GM12878 (cell line): ENCODE results near the gene FAM200A. TPM values are rescaled to one million over a fixed set of nuclear protein-coding genes. Genes with fewer than 3 reads are reported as not detected.

Source experiments
- ATAC-seq: fragments of 200-7000 bp; cut with Tn5 transposase; 3 replicates; pipeline ENCODE4 v1.9.1; 2020; ENCODE audit warnings: mild to moderate bottlenecking, moderate library complexity
- BruUV-seq: library from RNA; stranded (reverse); fragments of 400-500 nt; replicated peaks from 2 replicates; lab custom pipeline; 2021; lab: Mats Ljungman, UMichigan
- CTCF ChIA-PET: fragments of 300-600 bp; sonication (Branson Sonifier 250); formaldehyde crosslinking; extraction: SDS; loops from one replicate; lab custom pipeline; 2021; ENCODE audit warnings: inconsistent platforms; lab: Yijun Ruan, JAX
- POLR2A ChIA-PET: fragments of 350-600 bp; formaldehyde crosslinking; extraction: SDS; loops from one replicate; lab custom pipeline; 2021; ENCODE audit warnings: inconsistent platforms; lab: Charles Lee
- RAD21 ChIA-PET: fragments of 300-600 bp; sonication (Branson Sonifier 250); formaldehyde crosslinking; loops from one replicate; lab custom pipeline; 2023; ENCODE audit warnings: antibody characterized with exemption; ENCODE audit not compliant: unreplicated experiment; lab: Charles Lee
- SMC1A ChIA-PET: fragments of 300-600 bp; sonication (Branson Sonifier 250); formaldehyde crosslinking; loops from one replicate; lab custom pipeline; 2023; ENCODE audit not compliant: unreplicated experiment, uncharacterized antibody; lab: Charles Lee
- DNase-seq: peaks from one replicate; pipeline ENCODE4 v3.0.0-alpha.2; 2011; ENCODE audit warnings: low read depth, low spot score
- FAIRE-seq: peaks from 3 replicates; lab custom pipeline; 2011; peaks lifted over from hg19 to GRCh38; lab: Jason Lieb, UNC
- H2AFZ ChIP-seq: 2 replicates; pipeline ENCODE4 v1.6.0; 2011; ENCODE audit warnings: low read depth, low read length, control low read depth; ENCODE audit not compliant: control insufficient read depth
- H3K27ac ChIP-seq: 2 replicates; pipeline ENCODE4 v1.5.1; 2011; ENCODE audit warnings: control low read depth; ENCODE audit not compliant: control insufficient read depth, insufficient read depth
- H3K27me3 ChIP-seq, 2 experiments: replicated peaks in 1 of 2; 2 replicates each; pipeline versions ENCODE4 v1.6.0 to v1.6.1; 2011; ENCODE audit warnings: low read length in 1 of 2; ENCODE audit not compliant: control insufficient read depth in 2 of 2, insufficient read depth in 2 of 2
- H3K36me3 ChIP-seq, 2 experiments: 2 replicates each; pipeline ENCODE4 v1.5.1; 2011; ENCODE audit warnings: low read length in 1 of 2; ENCODE audit not compliant: control insufficient read depth in 2 of 2, insufficient read depth in 2 of 2
- H3K4me1 ChIP-seq: 2 replicates; pipeline ENCODE4 v1.6.1; 2011; ENCODE audit warnings: mild to moderate bottlenecking, low read length, moderate library complexity, mixed read lengths; ENCODE audit not compliant: control insufficient read depth, insufficient read depth
- H3K4me2 ChIP-seq: 2 replicates; pipeline ENCODE4 v1.6.0; 2011; ENCODE audit warnings: control low read depth; ENCODE audit not compliant: control insufficient read depth, insufficient read depth
- H3K4me3 ChIP-seq: fragments of 200-600 bp; sonication (generic); 2 replicates; pipeline ENCODE4 v1.5.1; 2016
- H3K79me2 ChIP-seq: 2 replicates; pipeline ENCODE4 v1.6.0; 2011; ENCODE audit warnings: low read length; ENCODE audit not compliant: control insufficient read depth, insufficient read depth
- H3K9ac ChIP-seq: 2 replicates; pipeline ENCODE4 v1.8.0; 2011; ENCODE audit warnings: low read length, control low read depth, mixed read lengths; ENCODE audit not compliant: control insufficient read depth, insufficient read depth
- H3K9me3 ChIP-seq: replicated peaks from 3 replicates; pipeline ENCODE4 v1.5.1; 2011; ENCODE audit warnings: mild to moderate bottlenecking, low read length; ENCODE audit not compliant: control insufficient read depth, insufficient read depth
- H4K20me1 ChIP-seq: 2 replicates; pipeline ENCODE4 v1.6.0; 2011; ENCODE audit not compliant: control insufficient read depth, insufficient read depth
- POLR2A ChIP-seq: IDR thresholded peaks from 2 replicates; pipeline ENCODE4 v1.6.1; 2011; ENCODE audit warnings: low read depth, mild to moderate bottlenecking, low read length
- WGBS: methylation state at CpG from one replicate; pipeline ENCODE4 v1.1.6; 2016; ENCODE audit warnings: low lambda C conversion rate; ENCODE audit not compliant: insufficient replicate concordance, insufficient coverage; ENCODE audit errors: missing lambda C conversion rate; 5-methylcytosine and 5-hydroxymethylcytosine counted together
- in situ Hi-C: fragments of 300-500 bp; cut with MboI; formaldehyde crosslinking; loops from 9 replicates; pipeline ENCODE4 v1.14.3; 2018; ENCODE audit warnings: mixed read lengths
- intact Hi-C: fragments of 100-400 bp; cut with micrococcal nuclease; formaldehyde crosslinking; loops from one replicate; pipeline ENCODE4 v1.14.2; 2022; ENCODE audit not compliant: unreplicated experiment
- polyA plus RNA-seq, 11 experiments: library from polyadenylated mRNA; depleted of rRNA in 4 of 11; unstranded in 6 of 11; stranded (reverse) in 5 of 11; fragments of >200 nt; fragmentation: Nextera tagmentation in 4 of 11; fragmentation: Illumina TruSeq in 1 of 11; extraction: Ambion mirVana in 4 of 11; extraction: Trizol in 1 of 11; gene quantifications; 1 replicate in 1 of 11; 2 replicates in 10 of 11; pipeline versions ENCODE4 v1.2.1 to v1.2.3, GENCODE V29; 2011 to 2016; ENCODE audit warnings: inconsistent platforms in 2 of 11, missing spikeins in 2 of 11, low read depth in 1 of 11
- total RNA-seq, 4 experiments: library from RNA; depleted of rRNA in 3 of 4; stranded (reverse); fragments of >200 nt in 3 of 4; fragmentation: Illumina TruSeq in 1 of 4; extraction: Trizol in 1 of 4; gene quantifications; 2 replicates each; pipeline versions ENCODE4 v1.2.1 to v1.2.3, GENCODE V29; 2013 to 2021
- TF ChIP-seq, protein P1 (sequence below): fragments of 450-650 bp; conservative IDR thresholded peaks from 2 replicates; pipeline ENCODE4 v1.6.1; 2017; ENCODE audit warnings: mild to moderate bottlenecking, moderate library complexity

The FAM200A gene
- total and polyA plus RNA-seq, 10 of the 15 experiments (the other 5 are each of a cell fraction or from before 2014, with no cell fraction given): 2.7 to 9.0 (median 6.5) TPM

DNA sequence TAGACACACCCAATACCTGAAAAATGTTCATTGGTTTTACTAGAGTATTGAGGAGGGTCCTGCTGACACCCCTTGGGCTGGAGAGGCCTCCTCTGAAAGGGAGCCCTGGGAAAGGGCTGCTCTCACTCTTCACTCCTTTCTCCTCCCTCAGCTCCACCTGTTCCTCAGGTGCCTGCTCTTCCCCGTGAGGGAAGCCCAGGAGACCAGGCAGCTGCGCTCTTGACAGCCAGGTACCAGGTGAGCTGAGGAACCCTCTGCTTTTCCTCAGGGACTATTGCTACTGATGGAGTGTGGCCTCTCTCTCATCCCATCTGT, 9.8 kb upstream of the FAM200A start:
- no peaks in the 10 kb centered on the region for H3K4me1 ChIP-seq
- no peaks in the 10 kb centered on the region for H3K27me3 ChIP-seq
- peaks cover 44% of the 10 kb centered on the region for H3K79me2 ChIP-seq
- ChIA-PET CTCF (interaction anchor here (0.6 kb wide), 1 partner anchor 21 kb away, joined by 3 read pairs; no protein-coding TSS in a partner anchor), RAD21 (no interaction called here), SMC1A (interaction anchor here (1.4 kb wide), 1 partner anchor 54 kb away, joined by 4 read pairs; the partner anchor contains the start of gene ZSCAN25), POLR2A (no interaction called here)
- H2AFZ ChIP-seq: no peak overlapping the region
- DNase-seq (no peak), ATAC-seq (no peak), FAIRE-seq (no peak)
- no peak overlapping the region for H3K27ac ChIP-seq
- BruUV-seq: no TSS peak
- WGBS: 94% methylated on average over 2 of the region's 2 CpGs
- peaks cover 9 to 15% of the 10 kb centered on the region in 2 experiments for H3K36me3 ChIP-seq
- H3K4me3 ChIP-seq: no peak overlapping the region
- in situ Hi-C loops: no loop called here
- no peak overlapping the region for H3K9ac ChIP-seq
- 0 out of 2 replicates have a peak, but pooled peaks cover 2% of the 10 kb centered on the region for H4K20me1 ChIP-seq
- H3K4me2 ChIP-seq: no peak overlapping the region
- intact Hi-C loops: no loop called here
- H3K9me3 ChIP-seq: no peaks in the 10 kb centered on the region
- TF ChIP-seq, protein P1, sequence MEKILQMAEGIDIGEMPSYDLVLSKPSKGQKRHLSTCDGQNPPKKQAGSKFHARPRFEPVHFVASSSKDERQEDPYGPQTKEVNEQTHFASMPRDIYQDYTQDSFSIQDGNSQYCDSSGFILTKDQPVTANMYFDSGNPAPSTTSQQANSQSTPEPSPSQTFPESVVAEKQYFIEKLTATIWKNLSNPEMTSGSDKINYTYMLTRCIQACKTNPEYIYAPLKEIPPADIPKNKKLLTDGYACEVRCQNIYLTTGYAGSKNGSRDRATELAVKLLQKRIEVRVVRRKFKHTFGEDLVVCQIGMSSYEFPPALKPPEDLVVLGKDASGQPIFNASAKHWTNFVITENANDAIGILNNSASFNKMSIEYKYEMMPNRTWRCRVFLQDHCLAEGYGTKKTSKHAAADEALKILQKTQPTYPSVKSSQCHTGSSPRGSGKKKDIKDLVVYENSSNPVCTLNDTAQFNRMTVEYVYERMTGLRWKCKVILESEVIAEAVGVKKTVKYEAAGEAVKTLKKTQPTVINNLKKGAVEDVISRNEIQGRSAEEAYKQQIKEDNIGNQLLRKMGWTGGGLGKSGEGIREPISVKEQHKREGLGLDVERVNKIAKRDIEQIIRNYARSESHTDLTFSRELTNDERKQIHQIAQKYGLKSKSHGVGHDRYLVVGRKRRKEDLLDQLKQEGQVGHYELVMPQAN: no peak
- TF ChIP-seq POLR2A: 0 out of 2 replicates have a peak, but pooled peaks have one; percentile 29
- TF ChIP-seq, all 136 proteins: peak for 1
